ENCODE measurements around the gene LIPE.

DNA sequence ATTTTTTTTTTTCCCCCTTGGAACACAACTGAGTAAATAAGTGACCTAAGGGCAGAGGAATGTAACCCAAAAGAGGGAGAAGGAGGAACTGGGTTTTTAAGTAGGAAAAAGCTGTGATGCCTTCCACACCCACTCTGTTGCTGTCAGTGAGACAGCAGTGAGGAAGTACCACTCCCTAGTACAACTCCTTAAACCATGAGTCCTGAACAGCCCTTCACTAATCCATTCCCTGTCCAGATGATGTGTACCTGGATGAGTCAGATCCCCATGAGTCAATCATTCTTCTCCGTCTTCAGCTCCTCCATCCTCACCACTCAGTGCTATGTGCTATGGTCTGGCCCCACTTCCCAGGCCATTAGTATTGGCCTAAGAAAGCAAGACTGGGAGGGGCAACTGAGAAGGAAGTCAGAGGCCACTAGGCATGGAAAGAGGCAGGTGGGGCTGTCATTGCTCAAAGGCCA lies 28.5 kb upstream of the LIPE start:
- TF ChIP-seq GATA2 (IDR thresholded peaks at IDR 0.05; ENCODE audit: low read depth, low read length) = no peak
- TF ChIP-seq GATA3 (IDR thresholded peaks at IDR 0.05; ENCODE audit: low read depth, low read length) = no peak

Data from SH-SY5Y (cell line).